NCI-H226 (cell line): ENCODE measurements around the gene CAPS.

Experiments
- DNase-seq: peaks from one replicate; pipeline ENCODE4 v3.0.0-alpha.2; 2015

CAPS gene

DNA sequence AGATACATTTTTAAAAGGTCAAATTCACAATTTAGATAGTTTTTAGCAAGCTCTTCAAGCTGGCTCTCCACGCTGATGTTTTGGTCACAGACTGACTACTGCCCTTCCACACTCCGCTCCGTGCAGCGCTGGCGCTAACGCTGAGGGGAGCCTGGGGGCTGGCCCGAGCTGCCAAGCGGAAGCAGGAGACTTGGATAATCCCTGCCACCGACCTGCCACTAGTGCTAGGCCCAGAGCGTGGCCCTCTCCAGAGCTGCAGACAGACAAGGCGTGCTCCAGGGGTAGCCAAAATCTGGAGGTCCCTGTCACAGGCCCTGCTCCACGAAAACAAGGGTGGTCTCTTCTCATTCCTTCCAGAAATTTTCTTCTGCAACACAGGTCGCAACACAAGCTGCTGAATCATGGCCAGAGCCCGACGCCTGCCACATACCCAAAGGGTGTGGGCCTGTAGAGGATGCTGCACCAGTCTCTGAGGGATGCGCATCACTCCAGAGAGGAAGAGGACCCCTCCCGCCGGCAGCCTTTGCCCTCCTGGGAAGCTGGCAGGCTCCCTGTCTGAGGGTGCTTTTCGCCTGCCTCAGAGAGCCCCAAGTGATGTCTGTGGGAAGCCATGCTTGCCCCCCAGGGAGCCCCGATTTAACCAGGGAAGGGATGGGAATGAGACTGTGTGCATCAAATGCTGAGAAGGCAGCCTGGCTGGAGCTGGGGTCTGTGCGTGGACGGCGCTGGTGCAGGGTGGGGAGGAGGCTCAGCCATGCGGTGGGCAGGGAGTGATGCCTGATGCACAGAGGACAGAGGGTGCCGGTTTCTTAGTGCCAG is 21.6 kb downstream of the CAPS start:
- DNase-seq: no peak

DNA sequence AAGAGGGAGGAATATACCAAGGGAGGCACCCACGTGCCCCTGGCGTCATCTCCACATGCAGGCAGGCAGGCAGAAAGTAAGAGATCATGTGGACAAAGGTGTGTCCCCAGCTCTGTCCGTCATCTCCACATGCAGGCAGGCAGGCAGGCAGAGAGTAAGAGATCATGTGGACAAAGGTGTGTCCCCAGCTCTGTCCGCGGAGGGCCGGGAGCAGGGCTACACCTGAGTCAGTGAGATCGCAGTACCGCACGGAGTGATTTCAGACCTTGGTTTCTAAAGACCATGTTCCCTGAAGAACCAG is 22.2 kb downstream of the CAPS start:
- DNase-seq: no peak

DNA sequence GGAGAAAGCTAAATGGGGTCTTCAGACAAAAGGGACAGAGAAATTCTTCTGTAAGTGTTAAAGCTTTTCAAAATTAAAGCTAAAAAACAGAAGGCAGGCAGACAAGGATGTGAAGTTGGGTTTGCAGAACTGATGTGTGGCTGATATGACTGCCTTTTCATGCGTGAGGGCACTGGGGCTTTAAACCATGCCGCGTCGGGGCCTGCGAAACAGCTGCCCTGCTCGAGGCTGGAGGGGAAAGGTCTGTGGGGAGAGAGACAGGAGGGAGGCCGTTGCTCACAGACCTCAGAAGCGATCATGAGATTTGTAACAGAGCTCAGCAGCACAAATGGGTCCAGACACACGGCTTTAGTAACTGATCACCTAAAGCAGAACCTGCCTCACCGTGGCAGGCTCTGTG is 23.5 kb downstream of the CAPS start:
- DNase-seq: no peak

DNA sequence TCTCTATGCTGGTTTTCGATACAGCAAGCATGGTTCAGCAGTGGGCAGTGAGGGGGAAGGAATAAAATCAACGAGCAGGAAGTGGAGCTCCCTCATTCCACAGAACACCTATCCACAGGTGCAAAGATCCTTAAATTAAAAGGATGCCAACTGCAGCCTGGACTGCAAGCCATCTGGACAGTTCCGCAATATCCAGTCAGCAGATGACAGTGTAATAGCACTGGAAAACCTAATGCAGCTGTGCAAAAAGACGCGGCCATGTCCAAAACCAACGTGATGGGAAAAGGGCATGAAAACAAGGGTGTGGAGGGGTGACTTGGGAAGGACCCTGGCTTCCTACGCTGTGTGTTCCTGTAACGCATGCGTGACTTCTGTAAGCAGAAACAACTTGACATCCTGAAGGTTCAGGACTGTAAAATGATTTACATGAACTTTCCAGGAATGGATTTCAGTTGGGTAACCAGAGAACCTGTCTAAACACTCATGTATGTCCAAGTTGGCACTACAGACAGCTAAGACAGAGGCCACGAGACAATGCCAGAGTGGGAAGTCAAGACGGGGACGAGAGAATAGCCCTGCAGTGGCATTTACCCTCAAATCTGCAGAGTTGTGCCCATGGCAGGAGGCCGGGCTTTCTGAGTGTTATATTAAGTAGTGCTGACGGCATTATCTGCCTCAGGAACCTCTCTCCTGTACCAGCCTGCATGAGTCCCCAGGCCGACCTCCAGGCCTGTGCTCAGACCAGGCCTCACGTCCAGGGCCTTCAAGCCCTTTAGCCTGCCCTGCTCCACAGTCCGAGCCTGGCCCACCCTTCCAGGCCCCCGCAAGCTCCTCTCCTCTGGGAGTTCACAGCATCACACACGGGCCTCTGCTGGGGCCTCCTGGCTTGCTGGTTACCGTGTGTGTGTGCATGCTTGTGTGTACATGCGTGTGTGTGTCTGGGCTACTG is 26.5 kb downstream of the CAPS start:
- no peak for DNase-seq

DNA sequence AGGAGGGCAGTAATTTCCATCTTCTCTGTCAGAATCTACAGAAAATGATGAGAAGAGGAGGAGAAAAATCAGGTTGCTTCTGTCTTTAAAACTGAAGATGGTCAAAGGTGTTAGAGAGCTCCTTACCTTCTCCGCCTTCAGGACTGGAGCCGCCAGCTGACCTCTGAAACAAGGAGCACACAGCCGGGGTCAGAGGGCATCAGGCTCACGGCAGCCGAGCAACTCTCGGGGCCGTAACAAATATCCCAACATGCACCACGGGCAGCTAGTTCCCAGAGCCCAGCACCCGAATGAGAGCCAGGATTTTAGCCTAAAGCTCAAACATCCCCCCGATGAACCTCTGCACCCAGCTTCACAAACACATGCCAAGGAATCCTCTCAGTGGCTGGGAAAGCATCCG is 27.6 kb downstream of the CAPS start:
- DNase-seq: no peak

DNA sequence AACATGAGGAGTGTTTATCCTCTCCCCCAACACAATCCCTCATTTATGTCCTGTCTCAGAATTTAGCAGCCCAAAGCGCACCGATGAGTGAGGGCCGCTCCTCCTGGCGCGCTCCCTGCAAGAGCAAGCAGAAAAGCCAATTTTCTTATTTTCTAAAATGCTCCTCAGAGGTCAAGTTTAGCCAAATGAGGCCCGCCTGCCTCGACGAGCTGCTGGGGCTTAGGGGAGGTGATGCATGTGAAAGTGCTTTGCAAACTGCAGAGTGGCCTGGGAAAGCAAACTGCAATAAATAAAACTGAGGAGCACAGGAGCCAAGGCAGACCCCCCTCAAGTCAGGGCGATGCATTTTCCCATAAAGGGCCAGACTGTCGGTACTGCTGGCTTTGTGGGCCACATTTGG is 29.0 kb downstream of the CAPS start:
- no peak for DNase-seq

DNA sequence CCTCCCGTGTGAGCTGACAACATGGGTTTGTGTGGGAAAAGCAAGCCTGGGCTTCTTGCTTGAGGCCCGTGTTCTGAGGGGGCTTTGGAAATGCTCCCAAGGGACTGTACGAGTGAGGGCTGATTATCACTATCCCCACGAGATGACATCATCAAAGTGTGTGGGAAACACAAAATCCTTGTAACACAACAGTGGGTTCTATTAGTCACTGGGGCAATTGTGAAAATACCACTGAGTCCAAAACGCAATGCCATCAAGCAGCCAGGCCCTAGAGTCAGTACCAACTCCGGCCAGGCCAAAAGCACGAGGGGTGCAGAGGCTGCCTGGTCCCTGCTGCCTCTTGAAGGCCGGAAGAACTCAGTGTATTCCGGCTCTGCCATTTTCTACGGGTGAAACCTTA is 29.6 kb downstream of the CAPS start:
- DNase-seq: no peak

DNA sequence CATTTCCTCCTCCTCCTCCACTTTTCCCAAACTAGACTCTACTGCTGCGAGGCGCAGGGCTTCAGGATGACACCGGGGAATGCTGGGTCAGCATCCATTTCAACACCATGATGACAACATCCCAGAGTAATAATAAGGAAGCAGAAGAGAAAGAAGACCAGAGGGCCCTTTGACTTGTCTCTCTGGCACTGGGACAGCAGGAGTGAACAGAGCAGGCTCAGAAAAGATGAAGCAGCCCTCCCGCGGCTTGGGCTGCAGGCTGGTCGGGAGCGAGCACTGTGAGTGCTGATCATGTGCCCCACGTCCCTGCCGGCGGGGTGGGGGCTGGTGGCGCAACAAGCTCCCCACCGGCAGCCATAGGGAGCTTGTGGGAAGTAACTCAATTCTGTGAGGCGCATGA is 33.4 kb downstream of the CAPS start:
- no peak for DNase-seq

DNA sequence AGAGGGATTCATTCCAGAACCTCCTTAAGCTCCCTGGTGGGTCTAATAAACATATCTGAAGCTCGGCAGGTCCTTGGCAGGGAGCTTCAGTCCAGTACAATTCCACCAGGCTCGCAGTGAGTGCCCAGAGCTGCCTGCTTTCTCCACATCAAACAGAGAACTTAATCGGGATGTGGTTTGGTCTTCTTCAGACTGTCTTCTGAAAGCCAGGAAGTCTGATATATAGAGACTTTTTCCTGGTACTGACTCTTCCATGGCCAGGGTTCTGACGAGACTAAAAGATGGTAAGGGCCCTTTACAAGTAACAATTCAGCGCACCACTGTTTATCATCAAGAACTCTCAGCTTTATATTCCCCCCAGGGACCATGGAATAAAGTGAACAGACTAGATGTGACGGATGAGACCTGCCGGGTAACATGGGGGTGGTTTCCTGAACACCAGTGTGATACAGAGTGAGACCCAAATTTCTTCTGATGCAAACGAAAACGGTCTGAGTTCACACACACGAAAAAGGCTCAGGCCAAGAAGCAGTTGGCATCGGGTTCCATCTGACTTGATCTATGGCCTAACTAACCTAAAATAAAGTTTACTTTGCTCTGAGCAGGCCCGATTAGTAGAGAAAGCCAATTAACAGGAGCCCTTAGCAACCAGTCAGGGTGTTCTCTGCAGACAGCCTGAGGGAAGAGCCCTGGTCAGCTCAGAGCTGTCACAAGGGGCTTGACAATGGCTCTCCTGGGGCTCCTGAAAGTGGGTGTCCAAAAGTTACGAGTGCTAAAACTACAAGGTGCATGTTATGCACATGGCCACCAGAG is 34.9 kb downstream of the CAPS start:
- DNase-seq: no peak

DNA sequence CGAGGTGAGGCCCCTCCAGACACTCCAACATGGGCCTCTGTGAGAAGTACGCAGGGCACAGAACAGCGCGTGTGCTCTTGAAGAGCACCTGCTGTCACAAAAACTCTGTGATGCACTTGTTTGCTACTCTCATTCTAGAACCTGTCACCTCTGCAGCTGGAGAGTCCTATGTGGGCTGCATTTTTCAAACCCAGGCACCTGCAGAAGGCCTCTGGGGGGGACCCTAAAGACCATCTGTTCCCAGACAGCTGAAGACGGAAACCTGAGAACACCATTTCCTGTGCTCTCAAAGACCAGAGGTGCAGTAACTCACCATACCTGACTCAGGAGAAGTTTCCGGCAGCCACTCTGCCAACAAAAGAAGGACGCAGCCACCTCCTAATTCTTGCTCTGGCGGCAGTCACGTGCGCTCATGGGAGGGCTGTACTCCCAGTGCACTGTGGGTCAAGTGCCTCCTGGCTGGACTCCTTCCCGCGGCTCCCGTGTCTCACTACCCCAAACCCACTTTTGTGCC is 35.8 kb downstream of the CAPS start:
- DNase-seq: no peak

DNA sequence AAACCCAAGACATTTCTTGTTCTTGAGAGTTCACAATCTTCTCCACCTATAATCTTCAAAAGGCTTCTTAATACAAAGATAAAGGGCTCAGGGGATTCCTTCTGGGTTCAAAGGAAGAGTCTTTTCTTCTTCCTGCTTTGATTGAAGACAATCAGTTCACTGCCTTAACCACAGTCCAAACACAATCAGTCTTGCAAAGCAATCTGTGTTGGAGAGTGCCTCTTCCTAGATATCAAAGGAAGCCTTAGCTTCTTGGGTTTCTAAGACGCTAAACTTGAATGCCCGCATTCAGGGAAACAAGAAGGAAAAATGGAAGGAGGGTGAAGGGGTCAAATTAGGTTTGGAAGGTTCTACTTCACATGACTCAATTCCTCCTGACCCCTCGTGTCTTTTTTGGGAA is 36.7 kb downstream of the CAPS start:
- DNase-seq: no peak

DNA sequence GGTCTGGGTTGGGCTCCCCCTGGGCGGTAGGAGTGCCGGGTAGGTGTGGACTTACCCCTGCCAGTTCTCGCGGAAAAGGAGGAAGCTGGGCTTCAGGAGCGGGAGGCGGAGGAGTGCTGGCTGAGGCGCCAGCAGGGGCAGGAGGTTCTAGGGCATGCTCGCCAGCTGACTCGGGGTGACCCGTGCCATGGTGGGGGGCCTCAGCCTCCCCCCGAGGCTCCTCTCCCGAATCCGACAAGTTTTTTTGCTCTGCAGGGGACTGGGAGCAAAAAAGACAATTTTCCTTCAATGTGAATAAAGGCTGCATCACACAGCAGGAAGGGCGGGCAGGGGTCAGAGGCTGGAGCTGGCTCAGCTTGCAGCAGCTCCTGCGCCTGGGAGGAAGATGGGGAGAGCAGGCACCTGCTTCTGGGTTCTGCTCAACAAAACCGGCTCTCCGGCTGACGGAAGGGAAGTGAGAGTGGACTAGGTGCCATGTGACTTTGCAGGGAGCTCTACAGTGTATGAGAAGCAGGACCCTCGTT is 37.3 kb downstream of the CAPS start:
- no peak for DNase-seq

DNA sequence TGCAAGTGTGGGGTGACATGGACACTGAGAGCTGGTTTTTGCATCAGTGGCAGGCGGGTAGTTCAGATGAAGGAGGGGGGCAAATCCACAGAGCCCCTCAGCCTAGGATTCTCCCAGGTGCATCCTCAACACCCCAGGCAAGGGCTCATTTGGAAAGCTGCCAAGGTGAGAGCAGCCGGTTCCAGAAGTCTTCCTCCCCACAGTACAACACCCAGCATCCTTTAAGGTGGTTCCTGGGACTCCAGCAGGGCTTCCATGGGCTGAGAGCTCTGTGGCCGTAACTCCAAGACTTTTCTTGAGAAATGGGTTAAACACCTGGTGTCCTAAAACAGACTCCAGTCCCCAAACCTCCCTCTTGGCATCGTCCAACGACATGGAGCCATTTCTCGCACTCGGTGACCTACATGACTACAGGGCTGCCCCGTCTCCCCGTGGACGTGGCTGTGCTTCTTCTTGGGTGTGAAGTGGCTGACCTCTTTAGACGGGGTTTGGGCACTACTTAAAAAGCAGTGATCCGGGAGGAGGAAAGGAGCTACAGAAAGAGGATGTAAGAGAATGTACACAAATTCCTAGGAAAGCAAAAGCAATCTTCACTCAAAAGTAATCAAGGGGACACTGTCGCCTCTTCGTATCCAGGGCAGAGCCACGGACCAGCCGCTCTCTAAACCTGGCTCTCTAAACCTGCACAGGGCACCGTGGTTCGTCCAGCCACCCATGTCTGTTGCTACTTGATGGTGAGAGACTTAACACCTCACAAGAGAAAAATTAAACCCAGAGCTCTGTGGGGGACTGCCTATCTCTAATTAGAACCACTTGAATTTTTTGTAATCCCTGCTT is 38.4 kb downstream of the CAPS start:
- DNase-seq: no peak

DNA sequence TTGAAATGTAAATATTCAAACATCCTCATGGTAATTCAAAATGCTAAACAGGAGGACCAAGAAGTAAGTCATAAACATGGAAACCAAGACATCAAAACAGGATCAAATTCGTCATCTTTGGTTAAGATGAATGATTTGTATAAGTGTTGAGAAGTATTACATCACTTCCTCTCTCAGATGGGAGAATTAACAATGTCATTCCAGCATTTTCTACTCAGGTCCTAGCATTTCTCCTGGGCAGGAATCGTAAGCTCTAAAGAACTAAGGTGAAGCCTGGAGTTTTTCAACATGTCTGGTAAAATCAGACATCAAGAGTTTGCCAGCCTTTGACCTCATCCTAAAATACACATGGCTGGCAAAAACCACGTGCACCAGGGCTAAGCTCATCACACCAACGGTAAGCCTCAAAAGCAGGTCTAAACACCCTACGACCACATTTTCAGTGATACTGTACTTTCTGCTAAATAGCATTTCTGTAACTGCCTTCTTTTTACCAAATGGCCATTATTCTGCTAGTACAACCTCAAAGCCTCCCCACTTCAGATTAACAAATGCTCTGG is 39.1 kb downstream of the CAPS start:
- DNase-seq: no peak

DNA sequence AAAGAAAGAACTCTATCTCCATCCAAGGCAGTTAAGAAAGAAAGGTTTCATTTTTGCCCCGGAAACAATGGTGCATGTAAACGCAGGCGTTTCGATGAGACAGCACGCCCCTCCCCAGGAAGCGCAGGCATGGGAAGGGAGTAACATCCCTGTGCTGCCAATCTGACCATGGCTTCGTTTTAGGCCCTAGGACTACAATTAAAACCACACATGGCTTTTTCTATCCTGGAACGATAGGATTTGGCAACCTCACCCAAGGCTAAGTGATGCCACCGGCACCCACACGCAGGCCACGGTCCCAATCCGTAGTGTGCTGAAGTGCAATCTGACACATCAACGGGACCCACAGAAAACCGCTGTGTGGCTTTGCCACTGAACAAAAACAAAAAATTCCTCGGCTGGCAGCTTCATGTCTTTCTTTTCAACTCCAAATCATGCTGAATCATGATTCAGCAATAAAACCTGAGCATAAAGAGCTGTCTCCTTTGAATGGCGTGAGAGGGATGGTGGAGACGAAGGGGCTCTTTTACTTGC is 39.7 kb downstream of the CAPS start:
- no peak for DNase-seq

DNA sequence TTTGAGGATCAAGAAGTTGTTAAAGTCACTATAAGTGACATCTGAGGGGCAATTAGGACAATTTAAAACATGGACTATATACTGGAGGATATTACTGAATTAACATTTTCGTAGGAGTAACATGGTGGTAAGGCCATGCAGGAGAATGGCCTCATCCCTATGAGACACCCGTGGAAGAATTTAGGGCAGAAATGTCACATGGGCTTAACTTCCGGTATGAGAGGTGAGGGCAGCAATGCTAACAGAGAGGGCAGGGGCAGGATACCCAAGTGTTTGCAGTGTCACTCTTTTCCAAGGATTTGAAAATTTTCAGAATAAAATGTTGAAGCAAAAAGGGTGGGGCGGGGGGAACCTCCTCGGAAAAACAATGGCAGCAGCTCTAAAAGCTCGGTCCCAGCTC is 40.2 kb downstream of the CAPS start:
- no peak for DNase-seq

DNA sequence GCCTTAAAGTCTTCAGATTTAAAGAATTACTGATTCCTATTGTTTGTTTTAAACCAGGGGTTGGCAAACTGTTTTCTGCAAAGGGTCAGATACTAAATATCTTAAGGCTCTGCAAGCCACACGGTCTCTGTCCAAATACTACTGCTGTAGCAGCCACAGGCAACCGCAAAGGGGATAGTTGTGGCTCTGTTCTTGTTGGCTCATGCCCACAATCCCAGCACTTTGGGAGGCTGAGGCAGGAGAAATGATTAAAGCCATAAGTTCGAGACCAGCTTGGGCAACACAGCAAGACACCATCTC is 41.5 kb downstream of the CAPS start:
- no peak for DNase-seq

DNA sequence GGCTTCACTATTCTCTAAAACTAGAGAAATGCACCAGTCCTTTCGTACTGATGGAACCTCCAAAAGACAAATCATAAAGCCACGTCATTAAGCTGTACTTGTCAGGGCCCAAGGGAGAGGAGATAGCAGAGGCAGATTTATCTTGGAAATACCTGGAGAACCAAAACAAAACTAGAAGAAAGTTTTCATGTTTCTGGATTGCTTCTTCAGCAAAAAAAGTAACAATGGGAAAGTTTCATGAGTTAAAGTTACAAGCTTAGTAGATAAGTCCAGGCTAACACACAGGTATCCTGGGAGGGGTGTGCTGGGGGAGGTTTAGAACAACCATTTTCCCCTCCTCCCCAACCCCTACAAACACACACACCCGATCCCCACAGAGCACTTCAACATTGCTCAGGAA is 42.3 kb downstream of the CAPS start:
- no peak for DNase-seq

DNA sequence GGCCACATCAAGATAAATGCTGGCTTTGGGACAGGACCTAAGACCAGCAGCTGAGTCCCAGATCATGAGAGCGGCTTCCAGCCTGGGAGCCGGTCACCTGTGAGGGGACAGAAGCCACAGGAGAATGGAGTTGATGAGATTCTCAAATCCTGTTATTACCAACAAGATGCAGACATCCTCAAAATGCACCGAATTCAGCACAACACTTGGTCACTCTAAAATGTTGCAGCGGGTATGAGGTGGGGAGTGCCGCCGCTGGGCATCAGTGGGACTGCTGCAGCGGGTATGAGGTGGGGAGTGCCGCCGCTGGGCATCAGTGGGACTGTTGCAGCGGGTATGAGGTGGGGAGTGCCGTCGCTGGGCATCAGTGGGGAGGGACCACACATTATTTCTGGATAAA is 42.7 kb downstream of the CAPS start:
- no peak for DNase-seq

DNA sequence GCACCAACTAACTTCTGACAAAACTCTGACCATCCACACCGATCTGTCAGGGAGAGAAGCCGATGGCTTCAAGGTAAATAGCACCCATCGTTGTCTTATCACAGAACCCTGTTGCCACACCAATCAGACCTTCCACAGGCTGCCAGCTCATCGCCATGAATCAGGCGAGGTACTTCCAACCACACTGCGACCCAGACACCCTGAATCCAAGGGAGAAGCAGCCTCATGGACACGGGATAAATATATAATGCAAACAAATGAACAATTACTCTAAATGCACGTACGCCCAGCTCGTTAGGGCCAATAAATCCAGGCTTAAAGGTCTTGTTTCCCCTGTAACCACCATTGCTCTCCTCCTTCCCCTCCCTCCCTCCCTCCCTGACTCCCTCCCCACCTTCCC is 43.1 kb downstream of the CAPS start:
- peak; percentile 63 for DNase-seq

DNA sequence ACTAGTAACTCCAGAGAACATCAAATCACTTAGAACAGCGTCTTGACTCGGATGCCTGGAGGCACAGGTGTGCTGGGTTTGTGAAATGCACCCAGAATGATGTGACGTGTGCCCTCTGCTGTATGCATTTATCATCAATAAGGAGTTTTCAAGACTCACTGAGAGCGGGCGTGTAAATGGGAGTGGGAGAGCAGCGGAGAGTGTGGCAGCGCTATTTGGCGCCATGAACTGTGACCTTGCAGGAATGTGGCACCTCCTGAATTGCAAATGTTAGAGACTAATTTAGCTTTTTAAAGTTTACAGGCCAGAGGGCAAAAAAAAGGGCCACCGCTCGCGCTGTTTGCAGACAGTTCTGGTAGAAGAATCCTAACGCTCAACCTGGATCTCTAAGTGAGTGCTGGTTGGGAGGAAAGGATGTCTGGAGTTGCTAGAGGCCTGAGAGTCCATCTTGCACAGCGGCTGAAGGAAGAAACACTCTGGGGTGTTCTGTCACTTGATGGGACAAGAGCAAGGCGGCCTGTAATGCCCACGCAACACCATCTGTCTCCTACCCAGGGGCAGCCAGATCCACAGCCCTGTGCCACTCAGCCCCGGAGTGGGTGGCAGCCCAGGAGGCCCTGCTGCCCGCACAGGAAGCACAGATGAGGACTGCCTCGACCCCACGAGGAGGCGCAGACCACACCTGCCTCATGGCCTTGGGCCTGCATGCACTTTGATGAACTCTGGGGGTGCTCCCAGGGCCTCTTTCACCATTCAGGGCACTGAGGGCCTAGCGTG is 44.2 kb downstream of the CAPS start:
- no peak for DNase-seq
